ENCODE data around the gene ST3GAL5.

GRCh38 chr2:85898881-85899280, 10.1 kb upstream of the ST3GAL5 start:
- no peak for TF ChIP-seq POLR2AphosphoS5 (IDR thresholded peaks at IDR 0.05; ENCODE audit: borderline replicate concordance, low read depth, low read length)
- no peak for TF ChIP-seq EZH2 (IDR thresholded peaks at IDR 0.05)
- no peak for TF ChIP-seq FOXP2 (optimal IDR thresholded peaks at IDR 0.05; ENCODE audit: control extremely low read depth, extremely low read length, insufficient read depth)

Measured in SK-N-MC (cell line).